HG03097 (cell line): ENCODE results near the gene SMC3.
"Not testable (repeated sequence)": the region's sequence is repeated elsewhere in the genome, so short reads cannot be mapped to it uniquely, and the experiment has no call there.

Experiments used
- ATAC-seq: cut with Tn5 transposase; IDR thresholded peaks from one replicate; pipeline ENCODE4 v1.9.1; 2021; ENCODE audit not compliant: unreplicated experiment, low FRiP score

Gene SMC3

DNA sequence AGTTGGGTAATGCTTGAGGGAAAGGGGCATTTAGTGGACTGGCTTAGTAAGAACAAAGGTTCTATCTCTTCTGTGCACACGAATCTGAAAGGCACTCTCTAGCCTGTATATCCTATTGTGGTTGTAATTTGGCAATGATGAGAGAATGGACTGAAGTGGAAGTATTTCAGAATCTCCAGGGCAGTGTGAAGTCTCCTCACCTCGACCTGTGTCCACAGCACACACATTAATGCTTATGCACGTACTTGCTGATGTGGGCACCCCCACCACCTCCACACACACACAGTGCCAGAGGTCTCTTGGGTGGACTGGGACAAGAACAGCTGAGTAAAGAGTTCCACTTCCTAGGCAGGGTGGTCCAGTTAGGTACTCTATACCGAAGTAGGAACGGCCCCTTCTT is 6.9 kb downstream of the SMC3 start:
- no peak for ATAC-seq

DNA sequence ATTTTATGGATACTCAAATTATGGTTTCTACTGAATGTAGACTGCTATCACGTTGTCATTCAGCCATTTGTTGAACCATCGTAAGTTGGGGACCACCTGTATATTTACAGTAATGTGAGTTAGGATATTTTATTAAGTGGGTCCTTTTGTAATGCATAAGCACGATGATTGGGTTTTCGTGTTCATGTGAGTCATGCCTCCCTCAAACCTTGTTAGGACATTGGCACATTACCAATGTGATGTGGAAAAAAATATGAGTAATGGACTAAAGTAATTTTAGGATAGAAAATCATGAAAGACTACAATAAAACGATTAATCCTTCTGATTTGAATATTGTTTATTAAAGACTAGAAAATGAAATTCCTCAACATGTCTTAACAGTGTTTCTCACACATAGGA is 8.7 kb downstream of the SMC3 start:
- ATAC-seq = no peak

DNA sequence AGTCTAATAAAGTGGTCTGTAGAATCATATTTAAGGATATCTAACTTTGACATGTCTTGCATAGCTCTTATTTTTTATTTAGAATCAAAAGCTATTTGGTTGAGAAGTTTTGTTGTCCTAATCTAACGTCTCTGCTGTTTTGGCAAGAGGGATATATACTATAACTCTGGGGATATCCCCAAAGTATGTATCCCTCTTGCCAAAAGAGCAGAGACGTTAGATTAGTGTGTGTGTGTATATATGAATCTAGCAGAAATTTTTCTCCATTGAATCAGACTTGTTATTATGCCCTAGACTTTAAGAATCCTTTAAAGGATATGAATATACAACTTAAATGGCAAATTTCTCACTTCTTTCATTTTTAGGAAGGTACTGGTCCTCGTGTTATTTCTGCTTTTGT is 9.6 kb downstream of the SMC3 start:
- no peak for ATAC-seq

DNA sequence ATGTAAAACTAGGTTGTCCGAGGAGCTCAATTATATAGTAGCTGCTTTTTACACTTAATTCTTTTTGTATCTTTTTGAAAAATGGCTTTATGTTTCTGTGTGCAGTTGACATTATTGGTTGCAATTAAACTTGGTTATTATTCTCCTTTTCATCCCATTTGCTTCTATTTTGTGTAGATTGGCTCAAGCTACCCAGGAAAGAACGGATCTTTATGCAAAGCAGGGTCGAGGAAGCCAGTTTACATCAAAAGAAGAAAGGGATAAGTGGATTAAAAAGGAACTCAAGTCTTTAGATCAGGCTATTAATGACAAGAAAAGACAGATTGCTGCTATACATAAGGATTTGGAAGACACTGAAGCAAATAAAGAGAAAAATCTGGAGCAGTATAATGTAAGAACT is 16.5 kb downstream of the SMC3 start:
- ATAC-seq = no peak

DNA sequence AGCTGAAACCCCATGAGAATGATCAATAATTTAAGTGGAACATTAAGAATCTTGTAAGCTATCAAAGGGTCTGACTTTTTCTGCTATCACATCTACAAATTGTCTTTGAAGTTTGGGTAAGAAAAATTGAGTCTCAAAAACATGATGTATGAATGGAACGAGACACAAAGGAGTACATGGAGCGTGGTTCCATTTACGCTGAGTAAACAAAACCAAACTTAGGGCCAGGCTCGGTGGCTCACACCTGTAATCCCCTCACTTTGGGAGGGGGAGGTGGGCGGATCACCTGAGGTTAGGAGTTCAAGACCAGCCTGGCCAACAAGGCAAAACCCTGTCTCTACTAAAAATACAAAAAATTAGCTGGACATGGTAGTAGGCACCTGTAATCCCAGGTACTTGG is 24.3 kb downstream of the SMC3 start:
- ATAC-seq = no peak

DNA sequence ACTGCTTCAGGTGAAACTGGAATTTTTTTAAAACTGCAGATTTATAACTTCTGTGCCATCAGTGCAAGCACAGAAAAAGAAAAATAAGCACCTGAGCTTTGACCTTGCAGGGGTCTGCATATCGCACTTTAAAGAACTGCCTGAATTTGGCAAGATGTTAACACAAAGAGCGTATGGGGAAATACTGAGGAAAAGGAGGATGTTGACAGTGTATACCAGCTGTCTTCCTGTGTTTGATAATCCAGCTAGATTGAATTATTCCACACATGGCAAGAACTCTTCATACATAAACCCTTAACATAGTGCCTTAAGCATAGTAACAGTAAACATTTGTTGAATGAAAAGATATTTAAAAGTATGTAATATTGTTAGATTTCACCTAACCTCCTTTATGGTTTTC is 30.0 kb downstream of the SMC3 start:
- no peak for ATAC-seq

DNA sequence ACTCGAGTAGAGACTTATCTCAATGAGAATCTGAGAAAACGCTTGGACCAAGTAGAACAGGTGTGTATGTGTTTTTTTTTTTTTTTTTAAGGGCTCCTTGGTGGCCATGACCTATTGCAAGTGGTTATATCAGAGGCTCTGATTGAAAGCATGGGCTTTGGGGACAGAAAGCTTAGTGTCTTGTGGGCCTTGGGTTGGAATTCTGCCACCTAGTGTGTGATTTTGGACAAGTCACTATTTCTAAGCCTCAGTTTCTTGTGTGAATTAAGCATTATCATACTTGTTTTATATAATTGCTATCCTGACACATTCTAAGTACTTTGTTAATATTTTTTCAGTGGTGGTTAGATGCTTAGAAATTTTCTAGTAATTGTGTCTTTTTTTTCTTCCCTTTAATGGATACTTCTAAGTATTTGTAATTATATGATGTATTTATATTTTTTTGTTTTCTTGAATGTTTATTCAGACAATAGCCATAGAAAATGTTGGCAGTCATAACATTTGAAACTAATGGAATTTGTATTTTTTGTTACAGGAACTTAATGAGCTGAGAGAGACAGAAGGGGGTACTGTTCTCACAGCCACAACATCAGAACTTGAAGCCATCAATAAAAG is 33.1 kb downstream of the SMC3 start:
- ATAC-seq = no peak

DNA sequence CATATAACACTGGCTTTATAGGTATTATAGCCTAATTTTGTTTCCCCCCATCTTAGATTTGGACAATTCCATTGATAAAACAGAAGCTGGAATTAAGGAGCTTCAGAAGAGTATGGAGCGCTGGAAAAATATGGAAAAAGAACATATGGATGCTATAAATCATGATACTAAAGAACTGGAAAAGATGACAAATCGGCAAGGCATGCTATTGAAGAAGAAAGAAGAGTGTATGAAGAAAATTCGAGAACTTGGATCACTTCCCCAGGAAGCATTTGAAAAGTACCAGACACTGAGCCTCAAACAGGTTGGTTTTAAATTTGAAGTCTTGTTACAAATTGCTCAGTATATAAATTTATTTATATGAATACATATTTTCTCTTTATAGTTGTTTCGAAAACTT is 34.1 kb downstream of the SMC3 start:
- no peak for ATAC-seq

DNA sequence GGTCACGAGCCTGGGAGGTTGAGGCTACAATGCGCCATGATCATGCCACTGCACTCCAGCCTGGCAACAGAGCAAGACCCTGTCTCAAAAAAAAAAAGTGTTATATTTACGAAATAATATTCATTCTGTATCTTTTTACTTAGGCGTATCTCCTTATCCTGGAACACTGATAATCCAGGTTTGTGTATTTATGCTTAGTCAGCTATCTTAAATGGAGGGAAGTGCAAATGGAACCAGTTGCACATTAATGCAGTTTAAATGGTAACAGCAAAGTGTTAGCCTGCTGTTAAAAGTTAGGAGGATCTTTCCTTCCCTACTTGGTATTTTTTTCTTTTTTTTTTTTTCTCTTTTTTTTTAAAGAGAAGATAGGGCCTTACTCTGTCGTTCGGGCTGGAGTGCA is 40.6 kb downstream of the SMC3 start:
- no peak for ATAC-seq

DNA sequence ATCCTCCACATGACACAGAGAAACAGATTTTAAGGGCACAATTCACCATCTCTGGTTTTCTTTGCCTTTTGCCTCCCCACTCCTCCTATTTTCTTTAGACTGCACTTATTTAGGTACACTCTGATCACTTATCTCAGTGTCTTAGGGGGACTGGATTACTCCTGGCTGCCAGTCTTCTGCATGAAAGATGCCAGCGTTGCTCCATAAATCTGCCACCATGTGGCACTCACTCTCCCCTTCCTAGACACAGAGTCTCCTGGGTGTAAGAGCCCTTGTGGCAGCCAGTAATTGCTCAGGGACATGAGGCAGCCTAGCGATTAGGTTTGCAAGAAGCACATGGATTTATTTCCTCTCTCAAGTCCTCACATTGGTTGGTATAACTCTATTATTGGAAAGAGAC is 42.1 kb downstream of the SMC3 start:
- no peak for ATAC-seq

DNA sequence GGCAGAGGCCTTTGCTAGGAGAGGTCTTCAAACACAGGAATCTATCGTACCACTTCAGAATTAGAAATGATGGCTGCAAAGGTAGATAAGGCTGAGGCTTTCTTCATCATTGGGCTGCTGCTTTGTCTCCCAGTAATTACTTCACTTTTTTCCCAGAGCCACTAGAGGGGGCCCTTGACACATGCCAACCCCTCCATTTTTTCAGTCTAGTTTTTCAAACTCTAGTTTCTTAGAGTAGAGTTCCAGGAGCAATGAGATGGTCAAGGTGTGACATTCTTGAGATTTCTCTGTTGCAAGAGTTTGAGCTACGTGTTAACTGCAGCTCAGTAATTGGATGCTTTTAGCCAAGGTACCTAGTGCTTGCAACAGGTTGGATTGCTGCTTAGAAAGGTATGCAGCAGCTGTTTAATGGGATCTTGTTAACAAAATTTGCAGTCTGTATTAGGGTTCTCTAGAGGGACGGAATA is 42.8 kb downstream of the SMC3 start:
- ATAC-seq = no peak

DNA sequence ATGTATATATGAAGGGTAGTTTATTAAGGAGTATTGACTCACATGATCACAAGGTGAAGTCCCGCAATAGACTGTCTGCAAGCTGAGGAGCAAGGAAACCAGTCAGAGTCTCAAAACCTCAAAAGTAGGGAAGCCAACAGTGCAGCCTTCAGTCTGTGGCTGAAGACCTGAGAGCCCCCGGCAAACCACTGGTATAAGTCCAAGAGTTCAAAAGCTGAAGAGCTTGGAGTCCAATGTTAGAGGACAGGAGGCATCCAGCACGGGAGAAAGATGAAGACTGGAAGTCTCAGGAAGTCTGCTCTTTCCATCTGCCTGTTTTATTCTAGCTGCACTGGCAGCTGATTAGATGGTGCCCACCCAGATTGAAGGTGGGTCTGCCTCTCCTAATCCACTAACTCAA is 43.3 kb downstream of the SMC3 start:
- ATAC-seq = not testable (repeated sequence)

DNA sequence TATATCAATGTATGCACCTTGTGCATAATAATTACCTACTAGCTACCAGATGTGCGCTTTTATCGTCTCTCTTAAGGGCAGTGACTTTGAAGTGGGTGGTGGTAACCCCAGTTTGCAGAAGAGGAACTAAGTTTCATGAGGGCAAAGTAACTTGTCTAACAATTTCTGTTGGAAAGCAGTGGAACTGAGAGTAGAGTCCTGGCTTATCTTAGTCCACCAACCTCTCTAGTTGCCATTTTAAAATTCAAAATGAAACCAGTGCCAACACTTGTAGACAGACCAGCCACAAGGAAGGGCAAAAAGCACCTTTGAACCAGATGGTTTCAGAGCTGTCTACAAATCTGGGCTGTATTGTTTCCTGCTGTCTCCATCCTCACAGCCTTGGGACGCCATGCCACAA is 44.6 kb downstream of the SMC3 start:
- no peak for ATAC-seq

DNA sequence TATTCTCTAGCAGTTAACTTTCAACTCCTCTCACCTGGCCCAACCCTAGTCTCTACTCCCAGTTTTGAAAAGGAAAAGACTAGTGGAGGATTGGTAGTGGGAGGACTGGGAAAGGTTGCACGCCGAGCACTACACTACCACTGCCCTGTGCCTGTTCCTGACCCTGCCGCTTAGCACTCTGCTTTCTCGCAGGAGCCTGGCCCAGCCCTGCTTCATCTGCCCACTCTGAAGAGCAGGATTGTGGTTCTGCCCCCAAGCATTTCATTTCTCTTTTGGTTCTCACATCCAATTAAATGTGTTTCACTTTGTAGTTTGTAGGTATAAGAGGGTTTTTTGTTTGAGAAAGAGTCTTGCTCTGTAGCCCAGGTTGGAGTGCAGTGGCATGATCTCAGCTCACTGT is 45.1 kb downstream of the SMC3 start:
- no peak for ATAC-seq

DNA sequence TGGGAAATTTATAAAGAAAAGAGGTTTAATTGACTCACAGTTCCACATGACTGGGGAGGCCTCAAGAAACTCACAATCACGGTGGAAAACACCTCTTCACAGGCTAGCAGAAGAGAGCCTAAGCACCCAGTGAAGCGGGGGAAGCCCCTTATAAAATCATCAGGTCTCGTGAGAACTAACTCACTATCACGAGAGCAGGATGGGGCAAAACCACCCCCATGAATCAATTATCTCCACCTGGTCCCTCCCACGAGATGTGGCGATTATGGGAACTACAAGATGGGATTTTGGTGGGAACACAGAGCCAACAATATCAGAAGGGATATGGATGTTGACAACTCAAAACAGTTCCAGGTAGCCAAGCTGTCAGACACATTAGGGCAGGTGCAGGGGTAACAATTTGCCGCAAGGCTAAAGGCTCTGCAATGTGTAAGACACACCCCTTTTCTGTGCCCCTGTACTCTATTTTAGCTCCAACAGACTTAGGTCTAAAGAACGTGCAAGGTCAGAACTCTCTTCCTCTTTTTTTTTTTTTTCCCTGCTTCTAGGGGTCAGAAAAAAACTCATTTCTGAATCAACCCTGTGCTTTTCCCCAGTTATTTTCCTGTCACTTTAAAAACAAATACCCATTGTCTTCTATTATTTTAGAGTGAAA is 46.0 kb downstream of the SMC3 start:
- ATAC-seq = no peak

DNA sequence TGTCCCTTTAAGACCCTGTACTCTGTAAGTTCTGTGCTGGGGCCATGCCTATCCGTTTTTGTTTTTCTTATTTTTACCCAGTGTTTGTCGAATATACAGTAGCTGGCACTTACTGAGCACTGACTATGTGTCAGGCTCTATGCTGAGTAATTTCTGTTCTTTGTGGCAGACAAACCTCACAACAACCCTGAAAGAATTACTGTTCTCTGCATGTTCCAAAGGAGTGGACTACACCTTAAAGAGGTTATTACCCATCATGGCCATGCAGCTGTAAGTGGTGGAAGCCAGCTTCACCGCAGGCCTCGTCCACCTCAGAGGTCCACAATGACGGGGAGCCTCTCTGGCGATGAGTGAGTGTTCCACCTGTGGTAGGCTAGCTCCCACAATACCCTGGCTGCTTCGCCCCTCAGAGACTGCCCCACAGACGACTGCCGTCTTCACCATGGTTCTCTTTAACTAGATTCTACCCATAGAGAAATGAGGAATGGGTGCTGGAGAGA is 46.6 kb downstream of the SMC3 start:
- no peak for ATAC-seq

DNA sequence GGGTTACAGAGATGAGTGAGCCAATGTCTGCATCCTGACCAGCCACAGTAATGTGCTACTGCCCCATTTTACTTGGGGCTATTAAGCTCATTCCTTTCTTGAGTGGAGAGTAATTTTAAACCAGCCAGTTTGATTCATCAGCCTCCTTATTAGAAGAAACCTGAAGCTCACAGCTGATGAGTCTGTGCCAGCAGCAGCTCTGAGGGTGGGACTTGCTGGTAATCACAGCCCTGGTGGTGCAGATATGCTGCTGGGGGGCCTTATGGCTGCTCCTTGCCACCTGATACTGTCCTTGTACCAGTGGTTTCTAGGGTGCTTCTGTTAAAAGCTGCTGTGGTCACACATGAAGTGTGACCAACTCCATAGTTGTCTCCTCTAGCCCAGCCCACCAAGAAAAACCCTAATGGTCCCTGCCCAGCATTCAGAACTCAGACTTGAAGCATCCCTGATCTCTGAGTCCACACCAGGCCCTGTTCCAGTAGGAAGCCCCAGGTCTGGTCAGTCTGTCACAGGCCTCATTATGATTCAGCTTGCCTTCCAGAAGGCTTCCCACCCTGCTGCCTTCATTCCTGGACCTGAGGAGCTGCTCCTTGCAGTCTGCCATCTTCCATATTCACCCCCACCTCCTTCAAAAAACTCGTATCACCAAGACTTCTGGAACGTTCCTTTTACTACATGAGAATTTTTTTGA is 47.7 kb downstream of the SMC3 start:
- ATAC-seq = no peak

DNA sequence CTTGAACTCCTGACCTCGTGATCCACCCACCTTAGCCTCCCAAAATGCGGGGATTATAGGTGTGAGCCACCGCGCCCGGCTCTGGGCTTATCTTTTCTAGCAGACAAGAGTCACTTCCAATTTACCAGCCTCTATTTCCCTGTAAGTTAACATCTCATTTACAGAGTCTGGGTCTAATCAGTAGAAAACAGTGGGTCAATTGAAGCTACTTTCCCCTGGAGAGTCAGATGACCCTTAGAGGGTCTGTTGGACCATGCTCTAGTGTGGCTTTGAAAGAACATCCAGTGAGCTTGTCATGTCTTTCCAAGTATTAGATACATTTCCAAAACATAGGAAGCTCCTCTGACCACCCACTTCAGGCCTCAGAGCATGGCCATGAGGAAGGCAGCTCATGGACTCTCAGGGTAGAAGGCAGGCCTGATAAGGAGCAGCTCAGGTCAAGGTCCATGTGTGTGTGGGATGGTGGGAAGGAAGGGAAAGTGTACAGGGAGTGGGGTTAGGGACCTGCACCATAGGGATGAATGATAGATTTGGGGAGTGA is 49.1 kb downstream of the SMC3 start:
- no peak for ATAC-seq

DNA sequence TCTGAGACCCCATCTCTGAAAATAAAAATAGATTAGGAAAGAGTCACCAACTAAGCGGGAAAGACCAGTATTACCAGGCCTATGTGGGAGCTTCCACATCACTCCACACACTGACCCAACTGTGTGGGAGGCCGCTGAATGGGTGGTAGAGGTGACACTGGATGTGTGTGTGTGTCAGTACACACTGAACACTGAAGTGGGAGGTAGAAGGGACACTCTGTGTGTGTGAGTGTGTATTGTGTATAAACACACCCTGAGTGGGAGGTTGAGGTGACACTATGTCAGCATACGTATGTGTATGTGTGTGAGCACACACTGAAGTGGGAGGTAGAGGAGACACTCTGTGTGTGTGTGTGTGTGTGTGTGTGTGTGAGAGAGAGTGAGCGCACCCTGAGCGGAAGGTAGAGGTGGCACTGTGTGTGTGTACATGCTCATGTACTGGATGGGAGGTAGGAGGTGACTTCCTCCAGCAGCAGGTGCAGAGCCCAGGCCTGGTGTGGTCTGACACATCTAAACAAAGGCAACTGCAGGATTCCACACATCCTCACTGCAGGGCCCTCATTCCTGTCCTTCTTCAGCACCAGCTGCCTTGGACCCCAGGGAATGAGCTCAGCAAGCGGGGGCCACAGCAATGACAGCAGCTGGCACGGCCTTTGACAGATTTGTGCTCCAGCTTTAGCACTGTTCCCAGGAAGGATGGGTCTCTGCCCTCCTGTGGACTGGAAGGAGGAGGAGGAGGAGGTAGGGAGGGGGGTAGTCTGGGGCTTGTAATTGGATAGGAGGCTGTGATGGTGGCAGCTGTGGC is 50.1 kb downstream of the SMC3 start:
- no peak for ATAC-seq

DNA sequence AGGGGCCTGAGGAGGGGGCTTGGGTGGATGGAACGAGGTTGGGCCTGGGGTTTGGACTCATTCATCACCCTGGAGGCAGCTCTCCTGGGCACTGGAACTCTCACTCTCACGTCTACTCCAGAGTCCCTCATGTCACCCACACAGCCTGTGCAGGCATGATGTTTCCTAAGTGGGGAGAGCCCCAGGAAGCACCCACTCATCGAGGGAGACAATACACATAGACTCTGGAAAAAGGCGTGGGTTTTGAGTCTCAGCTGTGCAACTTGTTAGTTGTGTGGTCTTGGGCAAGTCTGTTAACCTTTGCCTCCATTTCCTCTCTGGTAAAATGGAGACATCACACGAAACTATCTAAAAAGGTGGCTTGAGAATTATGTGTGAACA is 50.7 kb downstream of the SMC3 start:
- ATAC-seq = no peak
